ENCODE data around the gene GSN. TPM values are rescaled to one million over a fixed set of nuclear protein-coding genes. Genes with fewer than 3 reads are reported as not detected.

The GSN gene
- total RNA-seq, 4 donors from 2014 or later, result 364 to 571 (median 480) TPM

DNA sequence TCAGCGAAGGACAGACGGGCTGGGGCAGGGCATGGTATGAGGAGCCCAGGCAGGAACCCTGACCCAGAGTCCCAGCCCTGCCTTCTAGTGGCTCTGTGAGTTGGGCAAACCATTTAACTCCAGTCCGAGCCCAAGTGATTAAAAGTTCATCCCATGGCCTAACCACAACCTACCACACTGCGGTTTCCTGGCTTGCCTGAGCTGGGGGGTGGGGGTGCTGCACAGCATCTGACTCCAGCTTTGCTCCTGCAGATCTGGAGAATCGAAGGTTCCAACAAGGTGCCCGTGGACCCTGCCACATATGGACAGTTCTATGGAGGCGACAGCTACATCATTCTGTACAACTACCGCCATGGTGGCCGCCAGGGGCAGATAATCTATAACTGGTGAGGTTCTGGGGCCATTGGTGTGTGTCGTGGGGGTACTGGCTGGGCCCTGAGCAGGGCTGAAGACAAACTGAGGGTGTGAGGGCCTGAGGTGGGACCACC, 53.1 kb downstream of the GSN start:
- Histone ChIP-seq H3K4me1 (peaks cover 0 to 41% (median 2%) of the 10 kb centered on the region in 4 donors), H3K9me3 (no peaks in the 10 kb centered on the region), H3K4me3 (no peak overlapping the region), H3K27me3 (no peaks in the 10 kb centered on the region), H3K36me3 (peaks cover 0 to 79% (median 0%) of the 10 kb centered on the region in 3 donors), H3K27ac (peak overlapping the region in 3 of 4 donors; percentile 26 to 77 (median 31))
- no peak for TF ChIP-seq POLR2A (IDR thresholded peaks at IDR 0.05)
- TF ChIP-seq, protein P1, sequence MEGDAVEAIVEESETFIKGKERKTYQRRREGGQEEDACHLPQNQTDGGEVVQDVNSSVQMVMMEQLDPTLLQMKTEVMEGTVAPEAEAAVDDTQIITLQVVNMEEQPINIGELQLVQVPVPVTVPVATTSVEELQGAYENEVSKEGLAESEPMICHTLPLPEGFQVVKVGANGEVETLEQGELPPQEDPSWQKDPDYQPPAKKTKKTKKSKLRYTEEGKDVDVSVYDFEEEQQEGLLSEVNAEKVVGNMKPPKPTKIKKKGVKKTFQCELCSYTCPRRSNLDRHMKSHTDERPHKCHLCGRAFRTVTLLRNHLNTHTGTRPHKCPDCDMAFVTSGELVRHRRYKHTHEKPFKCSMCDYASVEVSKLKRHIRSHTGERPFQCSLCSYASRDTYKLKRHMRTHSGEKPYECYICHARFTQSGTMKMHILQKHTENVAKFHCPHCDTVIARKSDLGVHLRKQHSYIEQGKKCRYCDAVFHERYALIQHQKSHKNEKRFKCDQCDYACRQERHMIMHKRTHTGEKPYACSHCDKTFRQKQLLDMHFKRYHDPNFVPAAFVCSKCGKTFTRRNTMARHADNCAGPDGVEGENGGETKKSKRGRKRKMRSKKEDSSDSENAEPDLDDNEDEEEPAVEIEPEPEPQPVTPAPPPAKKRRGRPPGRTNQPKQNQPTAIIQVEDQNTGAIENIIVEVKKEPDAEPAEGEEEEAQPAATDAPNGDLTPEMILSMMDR (IDR thresholded peaks at IDR 0.05), result no peak
- DNase-seq, result no peak

DNA sequence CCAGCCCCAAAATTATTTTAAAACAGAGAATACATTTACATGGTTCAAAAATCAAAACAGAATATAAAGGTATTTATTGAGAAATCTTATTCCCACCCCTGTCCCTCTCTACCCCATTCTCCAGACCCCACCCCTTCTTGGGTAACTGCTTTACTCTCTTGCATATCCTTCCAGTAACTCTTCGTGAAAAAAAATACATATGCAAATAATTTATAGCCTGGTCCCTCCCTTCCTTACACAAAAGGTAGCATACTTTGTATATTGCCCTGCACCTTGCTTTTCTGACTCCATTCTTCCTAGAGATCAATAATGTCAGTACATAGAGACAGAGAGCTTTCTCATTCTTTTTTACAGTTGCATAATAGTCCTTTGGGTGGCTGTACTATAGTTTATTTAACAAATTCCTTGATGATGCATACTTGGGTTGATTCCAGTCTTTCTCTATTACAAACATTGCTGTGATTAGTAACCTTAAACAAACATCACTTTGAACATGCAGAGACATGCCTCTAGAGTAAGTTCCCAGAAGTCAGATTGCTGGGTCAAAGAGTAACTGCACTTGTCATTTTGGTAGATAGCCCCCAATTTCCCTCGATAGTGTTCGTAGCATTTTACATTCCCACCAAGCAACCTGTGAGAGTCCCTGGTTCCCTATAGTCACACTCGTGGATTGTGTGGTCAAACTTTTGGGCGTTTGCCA, 54.2 kb downstream of the GSN start:
- TF ChIP-seq, protein P1 (IDR thresholded peaks at IDR 0.05), result no peak
- TF ChIP-seq POLR2A (IDR thresholded peaks at IDR 0.05), result no peak
- Histone ChIP-seq H3K4me1 (peaks cover 0 to 36% (median 2%) of the 10 kb centered on the region in 4 donors), H3K9me3 (no peaks in the 10 kb centered on the region), H3K27ac (peak overlapping the region in 3 of 4 donors; percentile 2 to 77 (median 19)), H3K4me3 (no peak overlapping the region), H3K36me3 (peaks cover 0 to 79% (median 0%) of the 10 kb centered on the region in 3 donors), H3K27me3 (no peaks in the 10 kb centered on the region)
- no peak for DNase-seq

DNA sequence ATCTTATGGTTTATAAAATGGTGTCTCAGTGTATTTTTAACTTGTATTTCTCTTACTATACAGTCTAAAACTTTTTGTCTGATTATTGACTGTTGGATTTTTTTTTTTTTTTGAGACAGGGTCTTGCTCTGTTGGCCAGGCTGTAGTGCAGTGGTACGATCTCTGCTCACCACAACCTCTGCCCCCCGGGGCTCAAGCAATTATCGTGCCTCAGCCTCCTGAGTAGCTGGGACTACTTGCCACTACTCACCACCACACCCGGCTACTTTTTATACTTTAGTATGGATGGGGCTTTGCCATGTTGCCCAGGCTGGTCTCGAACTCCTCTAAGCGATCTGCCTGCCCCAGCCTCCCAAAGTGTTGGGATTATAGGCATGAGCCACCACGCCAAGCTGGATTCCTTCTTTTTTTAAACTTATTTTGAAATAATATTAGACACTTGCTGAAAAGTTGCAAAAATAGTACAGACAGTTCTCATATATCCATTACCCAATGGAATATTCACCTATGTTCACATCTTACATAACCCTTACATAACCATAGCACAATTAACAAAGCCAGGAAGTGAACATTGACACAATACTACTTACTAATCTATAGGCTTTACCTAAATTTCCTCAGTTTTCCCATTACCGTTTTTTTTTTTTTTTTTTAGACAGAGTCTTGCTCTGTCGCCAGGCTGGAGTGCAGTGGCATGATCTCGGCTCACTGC, 54.9 kb downstream of the GSN start:
- peak overlapping the region in 3 of 4 donors; percentile 2 to 77 (median 19) for H3K27ac ChIP-seq
- H3K4me1 ChIP-seq, result peaks cover 0 to 30% (median 2%) of the 10 kb centered on the region in 4 donors
- H3K4me3 ChIP-seq, result no peak overlapping the region
- no peak for TF ChIP-seq POLR2A (IDR thresholded peaks at IDR 0.05)
- TF ChIP-seq, protein P1 (IDR thresholded peaks at IDR 0.05), result no peak
- H3K36me3 ChIP-seq, result peaks cover 0 to 80% (median 0%) of the 10 kb centered on the region in 3 donors
- no peaks in the 10 kb centered on the region for H3K9me3 ChIP-seq
- H3K27me3 ChIP-seq, result no peaks in the 10 kb centered on the region
- DNase-seq, result no peak

DNA sequence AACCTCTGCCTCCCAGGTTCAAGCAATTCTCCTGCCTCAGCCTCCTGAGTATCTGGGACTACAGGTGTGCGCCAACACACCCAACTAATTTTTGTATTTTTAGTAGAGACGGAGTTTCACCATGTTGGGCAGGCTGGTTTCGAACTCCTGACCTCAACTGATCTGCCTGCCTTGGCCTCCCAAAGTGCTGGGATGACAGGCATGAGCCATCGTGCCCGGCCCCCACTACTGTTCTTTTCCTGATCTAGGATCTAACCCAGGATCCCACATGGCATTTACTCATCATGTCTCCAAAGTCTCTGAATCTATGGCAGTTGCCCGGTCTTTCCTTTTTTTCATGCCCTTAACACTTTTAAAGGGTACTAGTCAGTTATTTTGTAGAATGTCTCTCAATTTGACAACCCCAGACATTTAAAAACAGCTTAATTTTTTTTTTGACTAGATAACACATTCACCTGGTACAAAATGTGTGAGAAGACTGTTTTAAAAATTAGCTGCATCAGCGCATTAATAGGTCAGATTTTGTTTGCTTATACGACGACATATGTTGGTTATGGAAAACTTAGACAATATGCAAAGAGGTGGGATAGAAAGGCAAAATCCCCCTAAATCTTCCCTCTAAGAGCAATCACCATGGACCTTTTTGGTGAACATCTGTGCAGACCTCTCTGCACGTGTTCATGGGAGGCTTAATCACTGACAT, 55.6 kb downstream of the GSN start:
- DNase-seq, result no peak
- Histone ChIP-seq H3K27me3 (no peaks in the 10 kb centered on the region), H3K9me3 (no peaks in the 10 kb centered on the region), H3K4me1 (peaks cover 0 to 30% (median 2%) of the 10 kb centered on the region in 4 donors), H3K4me3 (no peak overlapping the region), H3K27ac (peak overlapping the region in 1 of 4 donors; percentile 77), H3K36me3 (peaks cover 0 to 80% (median 0%) of the 10 kb centered on the region in 3 donors)
- no peak for TF ChIP-seq POLR2A (IDR thresholded peaks at IDR 0.05)
- TF ChIP-seq, protein P1 (IDR thresholded peaks at IDR 0.05), result no peak

DNA sequence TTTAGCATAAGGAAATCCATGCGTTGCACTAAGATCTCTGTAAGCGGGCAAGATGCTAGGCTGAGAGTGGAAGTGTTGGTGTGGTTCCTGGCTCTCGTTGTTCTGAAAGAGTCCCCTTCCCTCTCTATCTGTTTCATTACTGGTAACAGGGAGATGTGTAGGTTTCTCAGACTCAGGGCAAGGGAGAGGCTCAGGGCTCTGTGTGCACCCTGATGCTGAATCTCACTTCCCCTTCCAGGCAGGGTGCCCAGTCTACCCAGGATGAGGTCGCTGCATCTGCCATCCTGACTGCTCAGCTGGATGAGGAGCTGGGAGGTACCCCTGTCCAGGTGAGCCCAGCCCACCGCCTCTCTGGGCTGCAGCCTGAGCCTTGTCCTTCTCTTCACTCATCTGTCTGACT, 56.4 kb downstream of the GSN start:
- Histone ChIP-seq H3K9me3 (no peaks in the 10 kb centered on the region), H3K4me3 (no peak overlapping the region), H3K36me3 (peaks cover 0 to 80% (median 0%) of the 10 kb centered on the region in 3 donors), H3K4me1 (peaks cover 0 to 30% (median 2%) of the 10 kb centered on the region in 4 donors), H3K27ac (peak overlapping the region in 3 of 4 donors; percentile 26 to 83 (median 27)), H3K27me3 (no peaks in the 10 kb centered on the region)
- DNase-seq, result no peak
- no peak for TF ChIP-seq POLR2A (IDR thresholded peaks at IDR 0.05)
- TF ChIP-seq, protein P1 (IDR thresholded peaks at IDR 0.05), result no peak

Data from Peyer's patch (tissue), 4 donors.